Measurements from ENCODE around the gene ARHGDIG.

- no peak for TF ChIP-seq SUZ12 (IDR thresholded peaks at IDR 0.05; ENCODE audit: extremely low read depth, insufficient read depth, insufficient read length)
- TF ChIP-seq YY1 (IDR thresholded peaks at IDR 0.05; ENCODE audit: insufficient read depth, insufficient read length): no peak
Observed at GRCh38 chr16:253833-254232, 26.6 kb upstream of the ARHGDIG start.
